ENCODE measurements around the gene MAD2L2.

DNA sequence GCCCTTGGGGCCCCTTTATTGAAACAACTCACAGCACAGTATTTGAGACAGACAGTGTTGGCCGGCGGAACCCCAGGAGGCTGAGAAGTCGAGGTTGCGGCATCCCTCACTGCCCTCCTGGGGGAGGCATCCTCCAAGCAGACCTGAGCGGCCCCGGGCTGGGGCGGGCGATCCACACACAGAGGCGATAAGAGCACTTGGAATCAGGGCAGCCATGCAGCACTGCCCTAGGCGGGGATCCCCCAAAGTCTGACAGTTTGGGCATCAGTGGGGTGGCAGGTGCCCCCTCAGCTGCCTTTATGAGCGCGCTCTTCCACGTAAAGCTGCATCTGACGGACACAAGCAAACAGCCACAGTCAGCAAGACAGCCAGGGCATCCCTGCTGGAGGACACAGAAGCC, 6.5 kb downstream of the MAD2L2 start:
- TF ChIP-seq, protein P1, sequence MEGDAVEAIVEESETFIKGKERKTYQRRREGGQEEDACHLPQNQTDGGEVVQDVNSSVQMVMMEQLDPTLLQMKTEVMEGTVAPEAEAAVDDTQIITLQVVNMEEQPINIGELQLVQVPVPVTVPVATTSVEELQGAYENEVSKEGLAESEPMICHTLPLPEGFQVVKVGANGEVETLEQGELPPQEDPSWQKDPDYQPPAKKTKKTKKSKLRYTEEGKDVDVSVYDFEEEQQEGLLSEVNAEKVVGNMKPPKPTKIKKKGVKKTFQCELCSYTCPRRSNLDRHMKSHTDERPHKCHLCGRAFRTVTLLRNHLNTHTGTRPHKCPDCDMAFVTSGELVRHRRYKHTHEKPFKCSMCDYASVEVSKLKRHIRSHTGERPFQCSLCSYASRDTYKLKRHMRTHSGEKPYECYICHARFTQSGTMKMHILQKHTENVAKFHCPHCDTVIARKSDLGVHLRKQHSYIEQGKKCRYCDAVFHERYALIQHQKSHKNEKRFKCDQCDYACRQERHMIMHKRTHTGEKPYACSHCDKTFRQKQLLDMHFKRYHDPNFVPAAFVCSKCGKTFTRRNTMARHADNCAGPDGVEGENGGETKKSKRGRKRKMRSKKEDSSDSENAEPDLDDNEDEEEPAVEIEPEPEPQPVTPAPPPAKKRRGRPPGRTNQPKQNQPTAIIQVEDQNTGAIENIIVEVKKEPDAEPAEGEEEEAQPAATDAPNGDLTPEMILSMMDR (IDR thresholded peaks at IDR 0.05; ENCODE audit: insufficient read depth, low read length, poor library complexity, severe bottlenecking), result no peak
- TF ChIP-seq EZH2phosphoT487 (conservative IDR thresholded peaks at IDR 0.05; ENCODE audit: low read length), result no peak
